MCF 10A (cell line): ENCODE data around the gene CPOX. TPM values are rescaled to one million over a fixed set of nuclear protein-coding genes. Genes with fewer than 3 reads are reported as not detected.
"Not testable (repeated sequence)": the region's sequence is repeated elsewhere in the genome, so short reads cannot be mapped to it uniquely, and the experiment has no call there.

Experiments
- Bru-seq: library from RNA; stranded (reverse); fragments of 400-500 nt; gene quantifications from one replicate; lab custom pipeline; 2021; lab: Mats Ljungman, UMichigan
- BruChase-seq, 2 experiments: library from RNA; stranded (reverse); fragments of 400-500 nt; gene quantifications; one replicate each; lab custom pipeline; 2021; lab: Mats Ljungman, UMichigan
- BruUV-seq: library from RNA; stranded (reverse); fragments of 400-500 nt; replicated peaks from 2 replicates; lab custom pipeline; 2021; lab: Mats Ljungman, UMichigan
- CTCF ChIA-PET: fragments of 300-600 bp; sonication (Branson Sonifier 250); formaldehyde crosslinking; extraction: SDS; loops from one replicate; lab custom pipeline; 2021; ENCODE audit warnings: antibody characterized with exemption, inconsistent platforms; lab: Yijun Ruan, JAX
- POLR2A ChIA-PET: fragments of 300-600, 350-650 bp; sonication (Branson Sonifier 250); formaldehyde crosslinking; extraction: SDS; loops from one replicate; lab custom pipeline; 2020; ENCODE audit warnings: antibody characterized with exemption, inconsistent platforms; lab: Yijun Ruan, JAX
- DNase-seq: peaks from one replicate; pipeline ENCODE4 v3.0.0-alpha.2; 2018; ENCODE audit not compliant: unreplicated experiment
- H3K27ac Mint-ChIP-seq: one replicate; pipeline ENCODE4 v1.8.0; 2022; ENCODE audit warnings: mild to moderate bottlenecking, low read depth, mixed read lengths; ENCODE audit not compliant: unreplicated experiment
- H3K27me3 Mint-ChIP-seq: one replicate; pipeline ENCODE4 v1.8.0; 2022; ENCODE audit warnings: mixed read lengths; ENCODE audit not compliant: insufficient read depth, unreplicated experiment
- H3K36me3 Mint-ChIP-seq: one replicate; pipeline ENCODE4 v1.8.0; 2022; ENCODE audit warnings: mild to moderate bottlenecking, moderate library complexity, mixed read lengths; ENCODE audit not compliant: insufficient read depth, unreplicated experiment
- H3K4me1 Mint-ChIP-seq: one replicate; pipeline ENCODE4 v1.8.0; 2022; ENCODE audit warnings: mixed read lengths; ENCODE audit not compliant: insufficient read depth, unreplicated experiment
- H3K4me3 Mint-ChIP-seq: one replicate; pipeline ENCODE4 v1.8.0; 2022; ENCODE audit warnings: mild to moderate bottlenecking, moderate library complexity, mixed read lengths; ENCODE audit not compliant: unreplicated experiment
- H3K9me3 Mint-ChIP-seq: one replicate; pipeline ENCODE4 v1.8.0; 2022; ENCODE audit warnings: mixed read lengths; ENCODE audit not compliant: unreplicated experiment
- intact Hi-C: fragments of 100-400 bp; cut with micrococcal nuclease; formaldehyde crosslinking; loops from 2 replicates; pipeline ENCODE4 v1.14.1; 2022
- long read RNA-seq: library from polyadenylated mRNA; stranded (forward); transcript quantifications from one replicate; pipeline ENCODE4 v2.0.0, GENCODE V29; 2022
- total RNA-seq: library from RNA; stranded (reverse); gene quantifications from 2 replicates; pipeline ENCODE4 v1.2.3, GENCODE V29; 2022
- TF ChIP-seq, protein P1 (sequence below): fragments of 200-600 bp; IDR thresholded peaks from one replicate; pipeline ENCODE4 v1.8.0; 2022; ENCODE audit warnings: antibody characterized with exemption, mild to moderate bottlenecking; ENCODE audit not compliant: unreplicated experiment

Gene CPOX
- 10.8 and 11.2 TPM in 2 replicates for total RNA-seq
- percentile 58 among the genes with signal in this experiment for Bru-seq, nascent RNA
- BruChase-seq, experiment 1, labeled RNA remaining after a 6-hour chase = percentile 82 among the genes with signal in this experiment
- percentile 71 among the genes with signal in this experiment for BruChase-seq, experiment 2, labeled RNA remaining after a 2-hour chase
- long read RNA-seq, transcript CPOX-201 (7 exons, 2,821 nt) = major isoform, 22 of 24 reads
- long read RNA-seq, partial matches to known transcripts = 1 of 24 reads
- long read RNA-seq, other reads (novel, unspliced or antisense) = 1 of 24 reads

DNA sequence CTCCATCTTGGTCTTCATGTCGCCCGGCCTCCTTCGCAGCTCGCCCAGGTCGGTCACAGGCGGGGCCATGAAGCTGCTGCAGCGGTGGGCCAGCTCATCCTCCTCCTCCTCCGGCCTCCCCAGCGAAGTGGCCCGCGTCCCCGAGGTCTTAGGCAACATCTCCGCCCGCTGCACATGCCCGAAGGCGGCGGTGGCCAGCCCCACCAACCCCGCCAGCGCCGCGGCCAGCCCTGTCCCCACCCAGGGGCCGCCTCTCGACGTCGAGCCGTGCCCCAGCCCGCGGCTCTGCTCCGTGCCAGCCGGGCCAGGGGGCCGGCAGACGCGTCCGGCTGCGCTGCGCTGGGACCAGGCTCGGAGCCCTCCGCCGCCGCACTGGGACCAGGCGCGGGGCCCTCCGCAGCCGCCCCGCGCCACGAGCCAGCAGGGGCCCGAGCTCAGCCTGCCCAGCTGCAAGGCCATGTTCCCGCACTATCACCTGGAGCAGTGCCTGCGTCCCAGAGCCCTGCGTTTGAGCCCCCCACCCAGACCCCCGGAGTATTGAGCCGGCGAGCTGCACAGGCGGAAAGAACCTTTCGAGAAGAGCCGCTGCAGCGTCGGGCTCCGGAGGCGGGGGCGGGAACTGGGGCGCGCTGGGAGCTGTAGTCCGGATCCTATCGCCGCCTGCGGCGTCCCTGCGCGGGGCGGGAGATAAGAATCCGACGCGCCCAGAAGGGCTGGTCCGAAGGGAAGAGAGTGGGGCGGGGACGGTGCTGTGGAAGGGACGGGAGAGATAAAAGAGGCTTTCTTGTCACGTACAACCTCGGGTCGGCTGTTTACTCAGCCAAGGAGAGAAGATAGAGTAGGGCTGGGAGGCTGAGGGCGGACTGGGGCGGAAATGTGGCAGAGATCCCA lies at the start of gene CPOX:
Gene CPOX (minus strand): TSS at position 566 of the 891 bp plus-strand sequence. CDS start 107 bp downstream, at position 459.
- ChIA-PET POLR2A (interaction anchor here (0.7 to 2.3 kb wide), 18 partner anchors 9 to 552 kb away, joined by 3 to 11 read pairs (median 4); partner anchors contain the start of genes CLDND1 and DCBLD2), CTCF (interaction anchor here (0.5 to 17.5 kb wide), 12 partner anchors 9 to 554 kb away, joined by 3 to 407 read pairs (median 4); no protein-coding TSS in a partner anchor)
- Mint-ChIP-seq H3K36me3 (peaks cover 19% of the 10 kb centered on the region), H3K9me3 (no peaks in the 10 kb centered on the region), H3K4me1 (peaks cover 18% of the 10 kb centered on the region), H3K4me3 (peak within 1 kb of the TSS; percentile 84), H3K27me3 (no peaks in the 10 kb centered on the region), H3K27ac (peak within 1 kb of the TSS; percentile 33)
- BruUV-seq = TSS peak; percentile 38
- intact Hi-C loops = loop anchor here (2.0 to 10.0 kb wide), 2 partner anchors 554 to 1162 kb away; no protein-coding TSS in a partner anchor
- TF ChIP-seq, protein P1, sequence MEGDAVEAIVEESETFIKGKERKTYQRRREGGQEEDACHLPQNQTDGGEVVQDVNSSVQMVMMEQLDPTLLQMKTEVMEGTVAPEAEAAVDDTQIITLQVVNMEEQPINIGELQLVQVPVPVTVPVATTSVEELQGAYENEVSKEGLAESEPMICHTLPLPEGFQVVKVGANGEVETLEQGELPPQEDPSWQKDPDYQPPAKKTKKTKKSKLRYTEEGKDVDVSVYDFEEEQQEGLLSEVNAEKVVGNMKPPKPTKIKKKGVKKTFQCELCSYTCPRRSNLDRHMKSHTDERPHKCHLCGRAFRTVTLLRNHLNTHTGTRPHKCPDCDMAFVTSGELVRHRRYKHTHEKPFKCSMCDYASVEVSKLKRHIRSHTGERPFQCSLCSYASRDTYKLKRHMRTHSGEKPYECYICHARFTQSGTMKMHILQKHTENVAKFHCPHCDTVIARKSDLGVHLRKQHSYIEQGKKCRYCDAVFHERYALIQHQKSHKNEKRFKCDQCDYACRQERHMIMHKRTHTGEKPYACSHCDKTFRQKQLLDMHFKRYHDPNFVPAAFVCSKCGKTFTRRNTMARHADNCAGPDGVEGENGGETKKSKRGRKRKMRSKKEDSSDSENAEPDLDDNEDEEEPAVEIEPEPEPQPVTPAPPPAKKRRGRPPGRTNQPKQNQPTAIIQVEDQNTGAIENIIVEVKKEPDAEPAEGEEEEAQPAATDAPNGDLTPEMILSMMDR = no peak
- peak; percentile 86 for DNase-seq

DNA sequence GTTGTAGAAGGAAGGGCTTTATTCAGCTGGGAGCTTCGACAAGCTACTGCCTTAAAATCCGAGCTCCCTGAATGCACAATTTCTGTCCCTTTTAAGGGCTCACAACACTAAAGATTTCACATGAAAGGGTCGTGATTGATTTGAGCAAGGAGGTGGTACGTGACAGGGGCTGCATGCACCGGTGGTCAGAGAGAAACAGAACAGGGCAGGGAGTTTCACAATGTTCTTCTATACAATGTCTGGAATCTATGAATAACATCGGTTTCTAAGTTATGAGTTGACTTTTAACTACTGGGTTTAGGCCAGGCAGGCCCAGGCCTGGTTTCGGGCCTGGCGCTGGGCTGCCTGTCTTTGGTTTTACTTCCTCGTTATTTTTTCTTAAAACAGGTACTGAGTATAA lies 49.4 kb upstream of the CPOX start:
- ChIA-PET POLR2A (interaction anchor here (0.9 kb wide), 1 partner anchor 29 kb away, joined by 3 read pairs; no protein-coding TSS in a partner anchor), CTCF (interaction anchor here (1.2 to 1.7 kb wide), 2 partner anchors 41 to 51 kb away, joined by 3 to 6 read pairs; no protein-coding TSS in a partner anchor)
- H3K27me3 Mint-ChIP-seq, H3K27ac Mint-ChIP-seq, DNase-seq, H3K36me3 Mint-ChIP-seq, H3K4me3 Mint-ChIP-seq, BruUV-seq, intact Hi-C loops: not testable (repeated sequence)
- peaks cover 11% of the 10 kb centered on the region for H3K4me1 Mint-ChIP-seq
- H3K9me3 Mint-ChIP-seq = peaks cover 11% of the 10 kb centered on the region

DNA sequence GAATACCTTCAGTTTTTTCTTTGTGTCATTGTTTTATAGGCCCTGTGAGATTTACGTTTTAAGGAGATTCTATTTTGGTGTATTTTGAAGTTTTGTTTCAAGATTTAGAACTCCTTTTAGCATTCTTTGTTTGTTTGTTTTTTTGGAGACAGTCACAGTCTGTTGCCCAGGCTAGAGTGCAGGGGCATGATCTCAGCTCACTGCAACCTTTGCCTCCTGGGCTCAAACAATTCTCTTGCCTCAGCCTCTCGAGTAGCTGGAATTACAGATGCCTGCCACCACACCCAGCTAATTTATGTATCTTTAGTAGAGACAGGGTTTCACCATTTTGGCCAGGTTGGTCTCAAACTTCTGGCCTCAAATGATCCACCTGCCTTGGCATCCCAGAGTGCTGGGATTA lies 48.3 kb upstream of the CPOX start:
- H3K36me3 Mint-ChIP-seq, BruUV-seq, DNase-seq, H3K4me3 Mint-ChIP-seq, H3K27ac Mint-ChIP-seq, intact Hi-C loops, H3K27me3 Mint-ChIP-seq: not testable (repeated sequence)
- POLR2A ChIA-PET = interaction anchor here (0.9 kb wide), 1 partner anchor 28 kb away, joined by 3 read pairs; no protein-coding TSS in a partner anchor
- Mint-ChIP-seq H3K9me3 (peaks cover 11% of the 10 kb centered on the region), H3K4me1 (peaks cover 11% of the 10 kb centered on the region)
- CTCF ChIA-PET = interaction anchor here (1.2 kb wide), 1 partner anchor 52 kb away, joined by 3 read pairs; no protein-coding TSS in a partner anchor

DNA sequence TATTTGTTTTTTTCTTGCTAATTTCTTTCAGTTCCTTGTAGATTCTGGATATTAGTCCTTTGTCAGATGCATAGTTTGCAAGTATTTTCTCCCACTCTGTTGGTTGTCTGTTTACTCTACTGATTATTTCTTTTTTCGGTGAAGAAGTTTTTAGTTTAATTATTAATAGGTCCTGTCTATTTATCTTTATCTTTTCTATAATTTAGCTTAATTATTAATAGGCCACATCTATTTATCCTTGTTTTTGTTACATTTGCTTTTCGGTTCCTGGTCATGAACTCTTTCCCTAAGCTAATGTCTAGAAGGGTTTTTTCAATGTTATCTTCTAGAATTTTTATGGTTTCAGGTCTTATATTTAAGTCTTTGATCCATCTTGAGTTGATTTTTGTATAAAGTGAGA lies 45.1 kb upstream of the CPOX start:
- H3K27ac Mint-ChIP-seq, POLR2A ChIA-PET, H3K4me3 Mint-ChIP-seq, BruUV-seq, H3K36me3 Mint-ChIP-seq, H3K27me3 Mint-ChIP-seq, CTCF ChIA-PET, intact Hi-C loops, H3K4me1 Mint-ChIP-seq, DNase-seq: not testable (repeated sequence)
- H3K9me3 Mint-ChIP-seq = peaks cover 11% of the 10 kb centered on the region

DNA sequence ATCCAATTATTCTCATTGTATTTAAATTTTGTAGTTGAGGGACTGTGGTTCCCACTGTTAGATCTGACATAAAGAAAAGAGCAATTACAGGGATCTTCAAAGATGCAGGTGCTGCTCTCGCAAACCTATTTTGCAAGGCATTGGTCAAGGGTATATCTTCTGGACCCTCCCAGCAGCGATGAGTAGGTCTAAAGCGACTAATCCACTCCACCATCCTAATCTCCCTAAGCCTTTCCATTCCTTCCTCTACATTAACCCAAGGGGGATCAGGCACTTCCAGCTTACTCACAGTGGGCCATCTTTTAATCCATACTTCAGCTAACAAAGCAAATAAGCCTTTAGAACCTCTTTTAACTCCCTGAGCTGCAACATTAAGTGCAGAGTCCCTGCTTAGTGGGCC lies 37.0 kb upstream of the CPOX start:
- ChIA-PET POLR2A (interaction anchor here (1.0 kb wide), 1 partner anchor 15 kb away, joined by 3 read pairs; no protein-coding TSS in a partner anchor), CTCF (interaction anchor here (0.6 kb wide), 1 partner anchor 15 kb away, joined by 3 read pairs; no protein-coding TSS in a partner anchor)
- no peaks in the 10 kb centered on the region for H3K27me3 Mint-ChIP-seq
- no peak overlapping the region for H3K4me3 Mint-ChIP-seq
- H3K36me3 Mint-ChIP-seq = no peaks in the 10 kb centered on the region
- TF ChIP-seq, protein P1 = no peak
- intact Hi-C loops = no loop called here
- H3K9me3 Mint-ChIP-seq = no peaks in the 10 kb centered on the region
- BruUV-seq = no TSS peak
- no peaks in the 10 kb centered on the region for H3K4me1 Mint-ChIP-seq
- H3K27ac Mint-ChIP-seq = no peak overlapping the region
- no peak for DNase-seq
